OCI-LY7 (cell line): ENCODE measurements around the gene VWC2L. TPM values are rescaled to one million over a fixed set of nuclear protein-coding genes. Genes with fewer than 3 reads are reported as not detected.

Source experiments
- BruUV-seq: library from RNA; stranded (reverse); fragments of 400-500 nt; replicated peaks from 2 replicates; lab custom pipeline; 2021; lab: Mats Ljungman, UMichigan
- CTCF ChIA-PET: fragments of 300-600 bp; sonication (Branson Sonifier 250); formaldehyde crosslinking; loops from one replicate; lab custom pipeline; 2022; ENCODE audit warnings: antibody characterized with exemption; ENCODE audit not compliant: unreplicated experiment; lab: Charles Lee
- POLR2A ChIA-PET: fragments of 300-600 bp; sonication (Branson Sonifier 250); formaldehyde crosslinking; loops from one replicate; lab custom pipeline; 2022; ENCODE audit warnings: antibody characterized with exemption; lab: Charles Lee
- DNase-seq: peaks from one replicate; pipeline ENCODE4 v3.0.0-alpha.2; 2015; ENCODE audit warnings: low spot score
- H2AFZ ChIP-seq: fragments of 200-600 bp; sonication (generic), shearing (Covaris generic); 2 replicates; pipeline ENCODE4 v1.6.1; 2014; ENCODE audit warnings: mild to moderate bottlenecking, antibody characterized with exemption, low read length, moderate library complexity
- H3K27ac ChIP-seq: fragments of 200-600 bp; sonication (generic); 2 replicates; pipeline ENCODE4 v1.5.1; 2014; ENCODE audit warnings: mixed run types, low read depth, mild to moderate bottlenecking, moderate library complexity, low read length, inconsistent platforms; ENCODE audit not compliant: poor library complexity, severe bottlenecking
- H3K36me3 ChIP-seq: fragments of 200-600 bp; sonication (generic); 2 replicates; pipeline ENCODE4 v1.6.1; 2014; ENCODE audit warnings: mild to moderate bottlenecking, antibody characterized with exemption, low read length, moderate library complexity, mixed read lengths; ENCODE audit not compliant: insufficient read depth
- H3K4me1 ChIP-seq: fragments of 200-600 bp; sonication (generic); 2 replicates; pipeline ENCODE4 v1.5.1; 2014; ENCODE audit warnings: mild to moderate bottlenecking, low read length; ENCODE audit not compliant: insufficient read depth, poor library complexity, severe bottlenecking
- H3K4me2 ChIP-seq: fragments of 200-600 bp; sonication (generic); 2 replicates; pipeline ENCODE4 v1.6.1; 2014; ENCODE audit warnings: mild to moderate bottlenecking, low read length
- H3K4me3 ChIP-seq: fragments of 200-600 bp; sonication (generic); 2 replicates; pipeline ENCODE4 v1.5.1; 2014; ENCODE audit warnings: mild to moderate bottlenecking, low read depth, low read length; ENCODE audit not compliant: poor library complexity, severe bottlenecking
- H3K79me2 ChIP-seq: fragments of 200-600 bp; sonication (generic); 2 replicates; pipeline ENCODE4 v1.6.1; 2016; ENCODE audit warnings: low read depth, mild to moderate bottlenecking, low read length, moderate library complexity, mixed read lengths; ENCODE audit not compliant: insufficient read depth
- H3K9me2 ChIP-seq: fragments of 200-600 bp; sonication (generic); 2 replicates; pipeline ENCODE4 v1.6.1; 2016; ENCODE audit warnings: mild to moderate bottlenecking, low read length, mixed read lengths; ENCODE audit not compliant: insufficient read depth
- H3K9me3 ChIP-seq: fragments of 200-600 bp; sonication (generic); 2 replicates; pipeline ENCODE4 v1.6.1; 2014; ENCODE audit warnings: mild to moderate bottlenecking, mixed run types, low read length, mixed read lengths
- H4K20me1 ChIP-seq: fragments of 200-600 bp; sonication (generic); 2 replicates; pipeline ENCODE4 v1.6.1; 2014; ENCODE audit warnings: mild to moderate bottlenecking, antibody characterized with exemption, low read length, moderate library complexity, mixed read lengths; ENCODE audit not compliant: insufficient read depth
- EZH2phosphoT487 ChIP-seq: fragments of 200-600 bp; sonication (generic); IDR thresholded peaks from 2 replicates; pipeline ENCODE4 v1.6.1; 2018; ENCODE audit warnings: low read depth, borderline replicate concordance, mild to moderate bottlenecking, mixed run types, antibody characterized with exemption, low read length, moderate library complexity, mixed read lengths
- intact Hi-C: fragments of 100-400 bp; cut with micrococcal nuclease; formaldehyde crosslinking; loops from one replicate; pipeline ENCODE4 v1.10.0; 2022; ENCODE audit not compliant: unreplicated experiment
- total RNA-seq, 2 experiments: library from RNA; depleted of rRNA in 1 of 2; stranded (reverse); fragments of >200 nt in 1 of 2; shearing (Covaris generic) in 1 of 2; gene quantifications; 2 replicates each; pipeline ENCODE4 v1.2.3, GENCODE V29; 2014 to 2022
- TF ChIP-seq, protein P1 (sequence below): fragments of 200-600 bp; sonication (generic); conservative IDR thresholded peaks from 2 replicates; pipeline ENCODE4 v1.5.1; 2014; ENCODE audit warnings: mild to moderate bottlenecking, antibody characterized with exemption, low read length, moderate library complexity, mixed read lengths

The VWC2L gene
- total RNA-seq, 2 experiments from 2014 or later: not detected

- Histone ChIP-seq H2AFZ (no peak overlapping the region), H3K9me3 (no peaks in the 10 kb centered on the region), H3K36me3 (no peaks in the 10 kb centered on the region), H4K20me1 (no peaks in the 10 kb centered on the region), H3K27ac (no peak overlapping the region), H3K4me2 (no peak overlapping the region), H3K79me2 (no peaks in the 10 kb centered on the region), H3K4me1 (no peaks in the 10 kb centered on the region), H3K9me2 (no peaks in the 10 kb centered on the region), H3K4me3 (no peak overlapping the region)
- BruUV-seq: no TSS peak
- ChIA-PET CTCF (no interaction called here), POLR2A (interaction anchor here (0.6 kb wide), 1 partner anchor 15 kb away, joined by 3 read pairs; no protein-coding TSS in a partner anchor)
- TF ChIP-seq EZH2phosphoT487: no peak
- TF ChIP-seq, protein P1, sequence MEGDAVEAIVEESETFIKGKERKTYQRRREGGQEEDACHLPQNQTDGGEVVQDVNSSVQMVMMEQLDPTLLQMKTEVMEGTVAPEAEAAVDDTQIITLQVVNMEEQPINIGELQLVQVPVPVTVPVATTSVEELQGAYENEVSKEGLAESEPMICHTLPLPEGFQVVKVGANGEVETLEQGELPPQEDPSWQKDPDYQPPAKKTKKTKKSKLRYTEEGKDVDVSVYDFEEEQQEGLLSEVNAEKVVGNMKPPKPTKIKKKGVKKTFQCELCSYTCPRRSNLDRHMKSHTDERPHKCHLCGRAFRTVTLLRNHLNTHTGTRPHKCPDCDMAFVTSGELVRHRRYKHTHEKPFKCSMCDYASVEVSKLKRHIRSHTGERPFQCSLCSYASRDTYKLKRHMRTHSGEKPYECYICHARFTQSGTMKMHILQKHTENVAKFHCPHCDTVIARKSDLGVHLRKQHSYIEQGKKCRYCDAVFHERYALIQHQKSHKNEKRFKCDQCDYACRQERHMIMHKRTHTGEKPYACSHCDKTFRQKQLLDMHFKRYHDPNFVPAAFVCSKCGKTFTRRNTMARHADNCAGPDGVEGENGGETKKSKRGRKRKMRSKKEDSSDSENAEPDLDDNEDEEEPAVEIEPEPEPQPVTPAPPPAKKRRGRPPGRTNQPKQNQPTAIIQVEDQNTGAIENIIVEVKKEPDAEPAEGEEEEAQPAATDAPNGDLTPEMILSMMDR: no peak
- intact Hi-C loops: no loop called here
- no peak for DNase-seq
Observed at GRCh38 chr2:214549946-214550345, 139.1 kb downstream of the VWC2L start.

GRCh38 chr2:214550786-214551185, 139.9 kb downstream of the VWC2L start:
- Histone ChIP-seq H3K9me3 (no peaks in the 10 kb centered on the region), H3K4me2 (no peak overlapping the region), H3K9me2 (no peaks in the 10 kb centered on the region), H3K36me3 (no peaks in the 10 kb centered on the region), H2AFZ (no peak overlapping the region), H3K4me3 (no peak overlapping the region), H3K27ac (no peak overlapping the region), H3K79me2 (no peaks in the 10 kb centered on the region), H3K4me1 (no peaks in the 10 kb centered on the region), H4K20me1 (no peaks in the 10 kb centered on the region)
- intact Hi-C loops: no loop called here
- CTCF ChIA-PET: no interaction called here
- POLR2A ChIA-PET: no interaction called here
- no TSS peak for BruUV-seq
- no peak for TF ChIP-seq EZH2phosphoT487
- no peak for DNase-seq

- no peak overlapping the region for H3K4me3 ChIP-seq
Observed at GRCh38 chr2:214557884-214558283, 147.0 kb downstream of the VWC2L start.

More at GRCh38 chr2:214557884-214558283, 147.0 kb downstream of the VWC2L start:
- Histone ChIP-seq H3K79me2 (no peaks in the 10 kb centered on the region), H4K20me1 (no peaks in the 10 kb centered on the region), H3K4me2 (no peak overlapping the region), H3K9me2 (no peaks in the 10 kb centered on the region), H2AFZ (no peak overlapping the region), H3K27ac (no peak overlapping the region), H3K9me3 (no peaks in the 10 kb centered on the region), H3K4me1 (no peaks in the 10 kb centered on the region), H3K36me3 (no peaks in the 10 kb centered on the region)
- ChIA-PET POLR2A (interaction anchor here (0.6 kb wide), 1 partner anchor 753 kb away, joined by 5 read pairs; no protein-coding TSS in a partner anchor), CTCF (no interaction called here)
- BruUV-seq: no TSS peak
- TF ChIP-seq, protein P1: no peak
- TF ChIP-seq EZH2phosphoT487: no peak
- intact Hi-C loops: no loop called here
- DNase-seq: no peak
